GM21737 (cell line): Measurements from ENCODE around the gene MTREX.
"Not testable (repeated sequence)": the region's sequence is repeated elsewhere in the genome, so short reads cannot be mapped to it uniquely, and the experiment has no call there.

ENCODE experiments used
- ATAC-seq: cut with Tn5 transposase; IDR thresholded peaks from one replicate; pipeline ENCODE4 v1.9.1; 2021; ENCODE audit warnings: mild to moderate bottlenecking, moderate library complexity; ENCODE audit not compliant: unreplicated experiment

MTREX gene

DNA sequence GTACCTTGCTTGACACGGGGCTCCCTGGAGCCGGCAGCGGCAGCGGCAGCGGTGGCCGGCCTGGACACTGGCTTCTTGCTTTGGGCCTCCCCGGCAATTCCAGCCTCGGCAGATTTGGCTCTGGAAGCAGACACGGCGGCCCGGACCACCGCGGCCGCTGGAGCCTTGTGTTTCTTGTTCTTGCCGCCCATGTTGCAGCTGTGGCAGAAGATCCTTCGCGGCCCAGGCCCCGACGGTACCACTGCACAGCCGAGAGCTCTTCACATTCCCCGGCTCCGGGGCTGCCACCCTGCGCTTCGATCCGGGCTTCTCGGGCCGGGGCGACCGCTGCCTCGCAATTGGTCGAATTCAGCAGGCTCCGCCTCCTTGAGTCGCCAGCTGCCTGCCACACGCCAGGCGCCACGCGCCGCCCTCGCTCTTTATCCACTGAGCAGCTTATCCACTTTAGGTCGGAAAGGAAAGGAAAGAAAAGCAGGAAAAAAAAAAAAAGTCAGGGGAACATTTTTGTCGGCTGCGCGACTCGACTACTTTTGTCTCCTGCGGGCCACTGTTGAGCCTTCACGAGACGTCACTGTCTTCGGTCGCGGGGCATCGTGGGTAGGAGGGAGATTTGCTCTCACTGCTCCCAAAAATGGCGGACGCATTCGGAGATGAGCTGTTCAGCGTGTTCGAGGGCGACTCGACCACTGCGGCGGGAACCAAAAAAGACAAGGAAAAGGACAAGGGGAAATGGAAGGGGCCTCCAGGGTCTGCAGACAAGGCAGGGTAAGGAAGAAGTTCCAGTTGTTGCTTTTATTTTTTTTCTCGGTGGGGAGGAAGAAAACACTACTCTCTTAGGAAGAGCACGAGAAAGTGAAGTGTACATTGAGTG is at the start of gene MTREX, which contains the start of gene DHX29:
Gene MTREX (plus strand): TSS at position 607 of the 871 bp plus-strand sequence. CDS start 25 bp downstream, at position 632.
Gene DHX29 (minus strand): TSS at position 312 of the 871 bp plus-strand sequence. CDS start 121 bp downstream, at position 191.
- ATAC-seq: peak; percentile 88

DNA sequence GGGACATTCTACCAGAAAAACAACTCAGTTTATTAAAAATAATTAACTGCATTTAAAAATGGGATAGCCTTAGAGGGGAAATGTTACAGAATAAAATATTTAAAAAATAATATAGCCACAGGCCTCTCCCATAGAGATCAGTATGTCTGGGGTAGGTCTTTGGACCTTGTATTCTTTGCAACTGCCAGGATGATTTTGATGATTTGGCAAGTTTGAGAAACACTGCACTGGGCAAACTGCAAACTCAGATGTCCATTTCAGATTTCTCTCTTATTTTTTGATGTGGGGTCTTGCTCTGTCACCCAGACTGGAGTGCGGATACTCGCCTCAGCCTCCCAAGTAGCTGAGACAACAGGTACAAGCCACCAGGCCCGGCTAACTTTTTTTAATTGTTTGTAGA is 49.5 kb upstream of the MTREX start:
- no peak for ATAC-seq

DNA sequence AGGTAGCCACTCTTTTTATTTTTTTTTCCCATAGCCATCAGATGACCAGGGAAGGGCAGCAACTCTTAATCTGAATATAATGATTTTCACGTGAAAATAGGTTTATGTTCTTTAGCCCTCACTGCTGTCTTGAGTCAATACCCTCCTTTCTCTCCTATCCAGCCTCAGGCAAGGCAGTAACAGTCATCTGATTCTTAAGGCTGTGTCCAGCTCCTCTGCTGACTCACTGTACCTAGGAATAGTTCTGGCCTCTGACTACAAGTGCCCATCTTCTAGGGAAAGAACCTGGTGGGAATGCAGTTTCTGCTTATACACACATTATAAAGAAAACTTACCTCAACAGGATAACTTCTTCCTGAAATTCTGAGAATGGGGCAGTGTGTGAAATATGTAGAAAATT is 31.0 kb upstream of the MTREX start:
- ATAC-seq: no peak

DNA sequence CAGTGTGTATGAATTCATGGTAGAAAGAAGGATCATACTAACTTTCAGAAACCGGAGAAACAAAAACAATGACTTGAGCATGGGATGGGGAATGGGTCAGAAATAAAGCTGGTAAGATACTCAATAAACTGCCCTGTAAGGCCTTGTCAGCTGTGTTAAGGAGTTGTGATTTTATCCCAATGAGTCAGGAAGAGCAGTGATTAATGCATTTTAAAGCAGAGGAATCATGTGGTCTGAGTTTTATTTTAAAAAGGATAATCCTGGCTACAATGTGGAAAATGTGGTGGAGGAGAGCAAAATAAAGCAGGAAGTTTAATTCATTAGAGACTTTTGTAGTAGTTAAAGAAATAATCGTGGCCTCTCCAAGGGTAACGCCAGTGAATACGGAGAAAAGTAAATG is 29.0 kb upstream of the MTREX start:
- no peak for ATAC-seq

DNA sequence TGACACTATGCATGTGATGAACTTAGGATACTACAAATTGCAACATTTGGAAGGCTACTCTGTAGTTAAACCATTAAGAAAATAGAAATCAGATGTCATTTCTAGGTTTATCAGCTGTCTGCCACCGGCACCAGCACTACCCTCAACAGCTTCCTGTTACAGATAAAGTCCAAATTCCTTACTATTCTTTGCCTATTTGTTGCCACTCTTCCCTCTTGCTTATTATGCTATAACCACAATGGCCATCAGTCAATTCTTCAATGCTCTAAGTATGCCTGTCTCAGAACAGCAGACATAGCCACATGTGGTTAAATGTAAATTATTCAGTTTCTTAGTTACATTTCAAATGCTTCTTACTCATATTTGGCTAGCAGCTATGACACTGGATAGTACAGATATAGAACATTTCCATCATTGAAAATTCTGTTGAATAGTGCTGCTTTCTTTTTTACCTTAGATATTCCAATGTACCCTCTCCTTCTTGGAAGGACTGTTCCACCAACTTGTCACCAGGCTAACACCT is 21.3 kb upstream of the MTREX start:
- ATAC-seq: no peak

DNA sequence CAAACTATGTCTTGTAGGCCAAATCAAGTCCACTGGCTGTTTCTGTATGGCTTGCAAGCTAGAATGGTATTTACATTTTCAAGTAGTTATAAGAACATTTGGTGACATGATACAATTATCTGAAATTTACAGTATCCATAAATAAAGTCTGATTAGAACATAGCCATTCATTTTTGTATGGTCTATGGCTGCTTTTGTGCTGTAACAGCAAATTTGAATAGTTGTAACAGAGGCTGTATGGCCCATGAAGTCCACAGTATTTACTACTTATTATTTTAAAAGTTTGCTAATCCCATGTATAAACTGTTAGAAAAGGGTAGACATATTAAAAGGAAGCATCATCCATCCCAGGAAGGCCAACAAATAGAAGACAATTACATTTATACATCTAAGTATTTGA is 18.0 kb upstream of the MTREX start:
- no peak for ATAC-seq

DNA sequence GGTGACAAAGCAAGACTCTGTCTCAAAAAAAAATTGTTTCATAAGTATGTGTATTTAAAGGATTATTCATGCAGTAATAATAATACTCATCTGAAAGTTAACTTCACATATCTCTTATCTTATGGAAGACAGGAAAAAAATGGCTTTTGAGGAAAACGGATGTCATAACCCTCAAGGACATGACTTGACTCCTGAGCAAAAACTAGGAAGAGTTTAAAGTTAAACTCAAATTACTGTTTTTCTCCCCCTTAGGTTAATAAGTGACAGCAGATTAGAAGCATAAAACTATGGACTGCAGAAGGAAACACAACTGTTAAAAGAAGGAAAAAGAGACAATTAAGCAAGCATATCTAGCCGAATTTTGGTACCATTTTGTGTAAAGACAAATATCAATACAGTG is 16.8 kb upstream of the MTREX start:
- no peak for ATAC-seq

DNA sequence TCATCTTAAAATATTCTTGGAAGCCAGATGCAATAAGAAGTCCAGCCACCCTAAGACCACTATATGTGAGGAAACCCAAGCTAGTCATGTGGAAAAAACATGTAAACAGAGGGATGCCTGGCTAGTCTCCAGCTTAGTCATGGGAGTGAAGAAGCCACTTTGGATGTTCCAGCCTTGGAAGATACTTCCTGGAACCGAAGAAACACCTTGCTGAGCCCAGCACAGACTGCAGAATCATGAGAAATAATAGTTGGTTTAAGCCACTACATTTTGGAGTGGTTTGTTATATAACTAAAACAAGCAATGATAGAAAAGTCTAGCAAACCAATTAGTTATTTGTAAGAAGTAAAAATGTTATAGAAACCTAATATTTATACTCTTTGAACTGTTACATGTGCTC is 12.9 kb upstream of the MTREX start:
- ATAC-seq: no peak

DNA sequence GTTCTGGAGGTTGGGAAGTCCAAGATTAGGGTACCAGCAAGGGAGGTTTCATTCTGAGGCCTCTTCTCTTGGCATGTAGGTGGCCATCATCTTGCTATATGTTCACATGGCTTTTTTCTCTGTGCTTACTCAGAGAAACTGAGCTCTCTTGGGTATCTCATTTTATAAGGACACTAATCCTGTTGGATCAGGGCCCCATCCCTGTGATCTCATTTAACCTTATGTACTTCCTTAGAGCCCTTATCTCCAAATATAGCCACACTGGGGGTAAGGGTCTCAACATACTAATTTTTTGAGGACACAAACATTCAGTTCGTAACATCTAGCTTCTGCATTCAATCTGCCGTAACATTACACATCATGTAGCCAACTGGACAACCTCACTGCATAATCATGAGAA is 6.9 kb upstream of the MTREX start:
- ATAC-seq: no peak

DNA sequence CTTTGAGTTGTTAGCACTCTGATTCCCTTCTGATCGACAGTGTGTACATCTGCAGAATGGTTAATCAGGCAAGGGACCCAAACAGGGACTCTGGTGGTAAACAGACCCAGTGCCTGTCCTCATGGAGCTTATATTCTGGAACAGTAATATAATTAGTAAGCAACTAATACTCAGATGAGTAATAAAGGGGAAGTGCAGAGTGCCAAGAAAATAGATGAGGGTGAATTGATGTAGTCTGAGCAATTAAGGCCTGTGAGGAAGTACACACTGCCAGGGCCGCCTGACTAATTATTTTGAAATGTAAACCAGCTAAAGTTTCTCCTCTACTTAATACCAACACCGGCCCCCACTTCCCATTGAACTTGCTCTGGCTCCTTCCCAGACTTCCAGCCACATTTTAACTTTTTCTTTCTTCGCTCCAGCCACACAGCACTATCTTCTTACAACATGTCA is 4.5 kb upstream of the MTREX start:
- ATAC-seq: no peak

DNA sequence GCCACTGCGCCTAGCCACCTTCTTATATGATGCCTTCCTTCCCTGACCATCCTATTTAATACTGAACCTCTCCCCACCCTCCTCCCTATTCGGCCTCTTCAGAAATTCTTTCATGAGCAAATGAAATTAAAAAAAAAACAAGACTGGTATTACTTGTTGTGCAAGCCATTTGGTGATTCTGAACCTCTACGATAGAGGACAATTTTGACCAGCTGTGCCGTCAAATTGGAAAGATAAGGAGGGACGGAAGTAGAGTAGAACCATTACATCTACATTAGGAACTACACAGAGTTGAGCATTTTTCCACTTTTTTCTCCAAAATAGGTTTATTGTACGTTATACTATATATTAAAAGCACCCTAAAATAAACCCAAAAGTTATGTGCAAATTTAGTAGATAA is 3.2 kb upstream of the MTREX start:
- no peak for ATAC-seq

DNA sequence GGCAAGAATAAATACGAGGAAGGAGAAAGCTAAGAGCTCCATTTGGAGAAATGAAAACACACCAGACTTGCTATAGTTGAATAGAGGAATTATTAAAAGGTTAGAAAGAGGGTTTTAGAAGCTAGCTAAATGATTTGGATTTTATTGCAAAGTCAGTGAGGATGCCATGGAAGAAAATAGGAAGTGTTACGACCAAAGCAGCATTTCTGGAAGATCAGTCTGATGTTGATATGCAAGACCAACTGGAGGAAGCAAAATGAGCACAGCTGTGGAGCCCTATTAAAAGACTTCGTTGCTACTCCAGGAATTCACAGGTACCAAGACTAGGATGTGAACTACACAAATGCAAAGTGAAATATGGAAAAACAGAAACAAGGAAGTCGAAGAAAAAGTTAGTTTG is 2.4 kb upstream of the MTREX start:
- ATAC-seq: no peak

DNA sequence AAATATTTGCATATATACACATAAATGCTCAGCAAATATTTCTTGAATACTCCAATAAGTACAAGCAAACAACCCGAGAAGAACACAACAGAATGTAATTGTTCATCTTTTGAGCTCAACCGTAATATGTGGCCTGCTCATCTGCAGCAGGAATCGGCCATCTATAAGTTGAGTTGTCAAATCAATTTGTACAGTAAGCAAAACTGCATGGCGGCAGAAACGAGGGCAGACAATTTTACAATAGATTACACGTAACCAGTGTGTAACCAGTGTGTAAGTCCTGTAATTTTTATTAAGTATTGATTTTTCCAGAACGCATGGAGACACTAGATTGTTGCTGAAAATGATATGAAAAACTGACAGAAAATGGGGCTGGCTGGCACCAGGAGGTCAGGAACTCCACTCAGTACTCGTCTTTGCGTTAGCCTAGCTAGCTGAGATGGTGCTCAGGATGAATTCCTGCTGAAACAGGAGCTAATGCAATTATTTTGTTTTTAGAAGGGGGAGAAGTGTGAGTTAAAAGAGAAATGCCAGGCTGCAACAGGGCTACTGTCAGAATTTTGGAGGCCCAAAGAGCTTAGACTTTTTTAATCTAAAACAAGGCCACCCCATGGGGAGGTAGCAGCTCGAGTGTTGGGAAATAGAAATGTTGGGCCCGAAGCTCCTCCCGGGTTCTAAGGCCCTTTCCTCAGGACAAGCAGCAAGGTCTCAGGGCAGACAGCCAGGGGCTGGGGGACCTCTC is 977 bp upstream of the MTREX start:
- peak; percentile 3 for ATAC-seq

DNA sequence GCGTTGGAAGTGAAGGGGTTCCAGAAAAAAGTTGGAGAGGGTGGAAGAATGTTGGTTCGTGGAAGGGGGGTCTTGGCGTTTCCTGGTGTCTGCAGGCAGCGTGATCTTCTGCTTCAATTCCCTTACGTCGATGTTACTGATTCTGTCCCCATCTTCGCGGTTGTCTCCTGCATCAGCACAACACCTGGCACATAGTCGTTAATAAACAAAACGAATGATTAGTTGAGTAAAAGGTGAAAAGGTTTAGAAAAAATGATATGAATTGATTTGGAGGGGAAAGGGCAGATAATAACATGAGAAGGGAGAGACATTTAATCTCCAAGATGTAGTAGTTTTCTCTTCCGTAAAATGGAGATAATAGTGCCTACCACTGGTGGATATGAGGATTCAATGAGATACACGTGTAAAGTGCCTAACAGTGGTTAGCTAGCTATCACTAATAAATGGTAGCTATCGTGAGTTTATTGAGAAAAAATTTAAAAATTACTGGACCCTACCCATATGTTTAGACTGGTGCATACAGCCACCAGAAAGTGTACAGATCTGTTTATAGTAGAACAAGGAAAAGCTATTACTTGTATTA is 556 bp downstream of the MTREX start:
- ATAC-seq: no peak

DNA sequence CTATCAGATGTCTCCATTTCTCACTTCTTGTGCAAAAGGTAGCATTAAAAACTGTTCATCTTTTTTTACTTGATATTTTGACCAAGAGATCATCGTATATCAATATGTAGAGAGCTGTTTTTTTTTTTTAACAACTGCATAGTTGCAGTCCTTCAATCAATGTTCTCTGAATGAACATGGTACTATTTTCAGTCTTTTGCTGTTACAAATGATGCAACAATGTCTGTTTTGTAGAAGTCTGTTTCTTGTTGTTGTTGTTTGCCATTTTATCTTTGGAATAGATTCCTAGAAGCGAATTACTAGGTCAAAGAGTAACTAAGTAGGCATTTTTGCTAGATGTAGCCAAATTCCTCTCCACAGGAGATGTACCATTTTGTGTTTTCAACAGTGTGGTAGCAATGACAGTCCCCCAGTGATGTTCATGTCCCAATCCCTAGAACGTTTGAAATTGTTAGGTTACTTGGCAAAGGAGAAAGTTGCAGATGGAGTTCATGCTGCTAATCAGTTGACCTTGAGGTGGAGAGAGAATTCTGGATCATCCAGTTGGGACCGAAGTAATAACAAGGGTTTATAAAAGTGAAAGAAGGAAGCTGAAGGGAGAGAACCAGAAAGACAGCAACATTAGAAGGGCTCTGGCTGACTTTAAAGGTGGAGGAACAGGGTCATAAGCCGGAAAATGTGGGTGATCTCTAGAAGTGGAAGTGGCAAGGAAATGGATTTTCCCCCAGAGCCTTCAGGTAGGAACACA is 6.3 kb downstream of the MTREX start:
- no peak for ATAC-seq

DNA sequence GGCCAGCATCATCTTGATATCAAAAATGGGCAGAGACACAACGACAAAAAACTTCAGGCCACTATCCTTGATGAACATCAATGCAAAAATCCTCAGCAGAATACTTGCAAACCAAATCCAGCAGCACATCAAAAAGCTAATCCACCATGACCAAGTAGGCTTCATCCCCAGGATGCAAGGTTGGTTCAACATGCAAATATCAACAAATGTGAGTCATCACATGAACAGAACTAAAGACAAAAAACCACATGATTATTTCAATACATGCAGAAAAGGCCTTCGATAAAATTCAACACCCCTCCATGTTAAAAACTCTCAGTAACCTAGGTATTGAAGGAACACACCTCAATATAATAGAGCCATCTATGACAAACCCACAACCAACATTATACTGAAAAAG is 8.5 kb downstream of the MTREX start:
- no peak for ATAC-seq

DNA sequence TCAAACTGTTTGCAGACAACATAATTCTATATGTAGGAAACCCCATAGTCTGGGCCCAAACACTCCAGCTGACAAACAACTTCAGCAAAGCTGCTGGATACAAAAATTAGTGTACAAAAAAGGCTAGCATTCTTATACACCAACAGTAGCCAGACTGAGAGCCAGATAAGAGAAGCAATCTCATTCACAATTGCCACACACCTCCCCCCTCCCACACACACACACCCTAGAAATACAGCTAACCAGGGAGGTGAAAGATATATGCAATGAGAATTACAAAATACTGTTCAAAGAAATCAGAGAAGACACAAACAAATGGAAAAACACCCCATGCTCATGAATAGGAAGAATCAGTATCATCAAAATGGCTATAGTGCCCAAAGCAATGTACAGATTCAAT is 9.0 kb downstream of the MTREX start:
- ATAC-seq: no peak

DNA sequence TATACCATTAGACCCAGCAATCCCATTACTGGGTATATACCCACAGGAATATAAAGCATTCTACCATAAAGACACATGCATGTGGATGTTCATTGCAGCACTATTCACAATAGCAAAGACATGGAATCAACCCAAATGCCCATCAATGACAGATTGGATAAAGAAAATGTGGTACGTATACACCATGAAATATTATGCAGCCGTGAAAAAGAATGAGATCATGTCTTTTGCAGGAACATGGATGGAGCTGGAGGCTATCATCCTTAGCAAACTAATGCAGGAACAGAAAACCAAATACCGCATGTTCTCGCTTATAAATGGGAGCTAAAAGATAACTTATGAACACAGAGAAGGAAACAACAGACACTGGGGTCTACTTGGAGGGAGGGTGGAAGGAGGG is 10.4 kb downstream of the MTREX start:
- not testable (repeated sequence) for ATAC-seq

DNA sequence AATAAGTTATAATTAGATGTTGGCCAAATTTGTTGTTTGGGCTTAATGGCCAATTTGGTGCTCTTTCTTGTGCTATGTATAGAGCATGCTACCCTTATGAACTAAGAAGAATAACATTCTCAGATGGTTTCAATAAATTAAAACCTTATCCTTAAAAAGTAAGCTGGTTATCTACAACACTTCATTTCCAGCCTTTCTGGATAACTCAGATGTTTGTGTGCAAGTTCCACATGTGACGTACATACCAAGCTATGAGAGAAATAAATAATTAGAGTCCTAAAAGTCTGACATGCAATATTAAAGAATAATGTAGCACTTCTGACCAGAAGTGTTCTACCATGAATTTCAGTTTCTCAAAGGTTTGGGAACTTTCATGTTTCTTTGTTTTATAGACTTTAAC is 11.7 kb downstream of the MTREX start:
- ATAC-seq: no peak

DNA sequence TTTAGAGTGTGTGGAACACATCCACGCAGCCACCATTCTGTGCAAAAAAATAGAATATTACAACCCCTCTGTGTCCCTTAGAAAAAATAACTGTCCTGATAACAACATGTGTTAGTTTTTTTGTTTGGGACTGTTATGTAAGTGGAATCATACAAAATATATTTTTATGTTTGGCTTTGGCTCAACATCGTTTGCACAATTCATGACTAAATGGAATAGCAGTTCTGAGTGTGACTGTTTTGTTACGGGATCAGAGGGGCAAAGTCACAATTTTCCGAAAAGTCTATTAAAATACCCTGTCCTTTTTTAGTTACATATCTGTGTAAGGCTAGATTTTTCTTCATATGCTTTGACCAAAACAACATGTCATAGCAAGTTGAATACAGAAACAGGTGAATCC is 12.8 kb downstream of the MTREX start:
- no peak for ATAC-seq

DNA sequence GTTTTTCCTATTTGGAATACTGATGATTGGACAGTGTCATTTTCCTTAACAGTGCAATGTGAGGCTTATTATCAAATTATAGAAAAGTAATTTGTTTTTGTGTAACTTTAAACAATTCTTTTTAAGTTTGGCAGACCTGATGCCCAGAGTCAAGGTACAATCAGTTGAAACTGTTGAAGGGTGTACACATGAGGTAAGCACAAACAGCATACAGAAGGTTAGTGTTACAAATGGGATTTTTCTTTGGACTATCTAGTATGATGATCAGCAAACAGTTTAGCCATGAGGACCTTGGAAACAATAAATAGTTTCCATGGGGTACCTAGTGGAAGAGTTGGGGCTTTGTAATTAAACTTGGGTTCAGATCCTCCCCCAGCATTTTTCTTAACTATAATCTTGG is 16.2 kb downstream of the MTREX start:
- ATAC-seq: no peak
